H1 (cell line): Measurements from ENCODE around the gene SPIB.

ENCODE experiments used
- CBX8 ChIP-seq: fragments of 300-800, 300-1000 bp; sonication (generic); IDR thresholded peaks from 2 replicates; pipeline ENCODE4 v1.7.1; 2016; ENCODE audit warnings: low read depth, low read length, borderline replicate concordance
- CHD2 ChIP-seq: IDR thresholded peaks from 2 replicates; pipeline ENCODE4 v1.6.1; 2012; ENCODE audit warnings: low read length, improper control_type of control experiment
- EP300 ChIP-seq, 2 experiments: IDR thresholded peaks; 1 replicate in 1 of 2; 2 replicates in 1 of 2; pipeline ENCODE4 v1.6.1; 2011 to 2012; ENCODE audit warnings: low read depth in 2 of 2, low read length in 2 of 2, mild to moderate bottlenecking in 2 of 2, borderline replicate concordance in 1 of 2, inconsistent platforms in 1 of 2, moderate library complexity in 1 of 2
- EZH2 ChIP-seq: fragments of 200-600 bp; sonication (generic); IDR thresholded peaks from 2 replicates; pipeline ENCODE4 v1.7.1; 2012; ENCODE audit warnings: low read depth, mild to moderate bottlenecking, moderate library complexity, low read length, inconsistent platforms; ENCODE audit not compliant: severe bottlenecking
- KDM1A ChIP-seq: fragments of 200-600, 300-600 bp; sonication (generic); IDR thresholded peaks from 2 replicates; pipeline ENCODE4 v1.7.1; 2016; ENCODE audit warnings: mild to moderate bottlenecking, low read length, borderline replicate concordance
- KDM5A ChIP-seq: fragments of 200-600 bp; IDR thresholded peaks from 2 replicates; pipeline ENCODE4 v1.7.1; 2012; ENCODE audit warnings: mild to moderate bottlenecking, low read length, inconsistent platforms, mixed read lengths
- SIX5 ChIP-seq: IDR thresholded peaks from 2 replicates; pipeline ENCODE4 v1.6.1; 2011; ENCODE audit warnings: mild to moderate bottlenecking, low read depth, low read length
- TF ChIP-seq, protein P1 (sequence below), 3 experiments: IDR thresholded peaks; 1 replicate in 2 of 3; 2 replicates in 1 of 3; pipeline versions ENCODE4 v1.5.1 to v1.6.1; 2011; ENCODE audit warnings: low read length in 3 of 3, mild to moderate bottlenecking in 3 of 3, inconsistent platforms in 2 of 3, low read depth in 1 of 3, moderate library complexity in 1 of 3; ENCODE audit not compliant: insufficient read depth in 1 of 3; ENCODE audit errors: control extremely low read depth in 1 of 3

DNA sequence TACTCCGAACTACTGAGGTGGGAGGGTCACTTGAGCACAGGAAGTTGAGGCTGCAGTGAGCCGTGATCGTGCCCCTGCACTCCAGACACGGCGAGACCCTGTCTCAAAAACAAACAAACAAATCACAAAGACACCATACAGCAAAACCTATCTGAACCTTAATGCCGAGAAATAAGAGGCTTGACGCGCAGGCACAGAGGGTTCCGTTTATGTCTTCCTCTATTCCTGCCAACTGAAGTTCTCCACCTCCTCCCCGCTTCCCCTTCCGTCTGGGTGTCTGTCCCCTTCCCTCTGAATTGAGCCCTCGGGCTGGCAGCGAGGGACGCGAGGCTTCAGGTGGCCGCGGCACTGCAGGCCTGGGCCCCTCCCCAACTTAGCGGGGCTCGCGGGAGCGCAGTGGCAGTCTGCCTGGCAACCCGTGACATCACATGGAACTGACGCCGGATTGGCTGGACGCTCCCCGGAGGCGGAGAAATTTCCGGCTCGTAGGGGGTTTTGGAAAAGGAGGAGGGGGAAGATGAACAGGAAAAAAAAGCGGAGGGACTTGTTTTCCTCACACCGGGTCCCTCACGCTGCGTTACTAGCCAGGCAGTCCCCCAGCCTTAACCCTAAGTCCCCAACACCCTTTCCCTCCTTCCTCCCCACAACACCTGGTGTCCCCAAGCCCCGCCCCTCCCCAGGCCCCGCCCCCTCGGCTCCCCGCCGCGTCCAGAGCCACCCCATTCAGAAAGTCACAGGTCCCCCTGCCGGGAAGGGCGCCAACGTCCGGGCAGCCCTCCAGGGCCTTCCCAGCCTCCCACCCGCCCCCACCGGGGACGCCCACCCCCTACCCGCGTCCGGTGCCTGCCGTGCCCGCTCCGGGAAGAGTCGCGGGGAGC lies 12.8 kb downstream of the SPIB start:
- no peak for TF ChIP-seq CBX8
- TF ChIP-seq SIX5: no peak
- TF ChIP-seq EP300 (IDR thresholded peaks at IDR 0.05; ENCODE audit: borderline replicate concordance in 1 of 2, low read depth in 2 of 2, low read length in 2 of 2): peak in 1 of 2 experiments; percentile 37; a peak in 1 of 3 replicates
- TF ChIP-seq, protein P1, sequence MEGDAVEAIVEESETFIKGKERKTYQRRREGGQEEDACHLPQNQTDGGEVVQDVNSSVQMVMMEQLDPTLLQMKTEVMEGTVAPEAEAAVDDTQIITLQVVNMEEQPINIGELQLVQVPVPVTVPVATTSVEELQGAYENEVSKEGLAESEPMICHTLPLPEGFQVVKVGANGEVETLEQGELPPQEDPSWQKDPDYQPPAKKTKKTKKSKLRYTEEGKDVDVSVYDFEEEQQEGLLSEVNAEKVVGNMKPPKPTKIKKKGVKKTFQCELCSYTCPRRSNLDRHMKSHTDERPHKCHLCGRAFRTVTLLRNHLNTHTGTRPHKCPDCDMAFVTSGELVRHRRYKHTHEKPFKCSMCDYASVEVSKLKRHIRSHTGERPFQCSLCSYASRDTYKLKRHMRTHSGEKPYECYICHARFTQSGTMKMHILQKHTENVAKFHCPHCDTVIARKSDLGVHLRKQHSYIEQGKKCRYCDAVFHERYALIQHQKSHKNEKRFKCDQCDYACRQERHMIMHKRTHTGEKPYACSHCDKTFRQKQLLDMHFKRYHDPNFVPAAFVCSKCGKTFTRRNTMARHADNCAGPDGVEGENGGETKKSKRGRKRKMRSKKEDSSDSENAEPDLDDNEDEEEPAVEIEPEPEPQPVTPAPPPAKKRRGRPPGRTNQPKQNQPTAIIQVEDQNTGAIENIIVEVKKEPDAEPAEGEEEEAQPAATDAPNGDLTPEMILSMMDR (IDR thresholded peaks at IDR 0.05; ENCODE audit: control extremely low read depth in 1 of 3, insufficient read depth in 1 of 3, low read depth in 1 of 3, low read length in 3 of 3): no peak
- TF ChIP-seq KDM5A: no peak
- no peak for TF ChIP-seq KDM1A
- no peak for TF ChIP-seq EZH2
- TF ChIP-seq CHD2: peak; percentile 84
